ENCODE measurements around the gene CAAP1. TPM values are rescaled to one million over a fixed set of nuclear protein-coding genes. Genes with fewer than 3 reads are reported as not detected.

Gene CAAP1
- total RNA-seq, 1 experiment from 2014 or later = 12.5 TPM

- no TSS peak for BruUV-seq (replicated peaks)
- Mint-ChIP-seq H3K4me3 (ENCODE audit: low read depth, unreplicated experiment) (no peak overlapping the region), H3K36me3 (ENCODE audit: insufficient read depth, unreplicated experiment) (no peaks in the 10 kb centered on the region), H3K27ac (ENCODE audit: unreplicated experiment) (no peak overlapping the region), H3K27me3 (ENCODE audit: unreplicated experiment) (no peaks in the 10 kb centered on the region), H3K9me3 (ENCODE audit: low read depth, unreplicated experiment) (no peaks in the 10 kb centered on the region), H3K4me1 (ENCODE audit: low read depth, unreplicated experiment) (no peaks in the 10 kb centered on the region)
- intact Hi-C loops (cut with micrococcal nuclease; ENCODE audit: unreplicated experiment) = no loop called here
- DNase-seq = no peak
- TF ChIP-seq, protein P1, sequence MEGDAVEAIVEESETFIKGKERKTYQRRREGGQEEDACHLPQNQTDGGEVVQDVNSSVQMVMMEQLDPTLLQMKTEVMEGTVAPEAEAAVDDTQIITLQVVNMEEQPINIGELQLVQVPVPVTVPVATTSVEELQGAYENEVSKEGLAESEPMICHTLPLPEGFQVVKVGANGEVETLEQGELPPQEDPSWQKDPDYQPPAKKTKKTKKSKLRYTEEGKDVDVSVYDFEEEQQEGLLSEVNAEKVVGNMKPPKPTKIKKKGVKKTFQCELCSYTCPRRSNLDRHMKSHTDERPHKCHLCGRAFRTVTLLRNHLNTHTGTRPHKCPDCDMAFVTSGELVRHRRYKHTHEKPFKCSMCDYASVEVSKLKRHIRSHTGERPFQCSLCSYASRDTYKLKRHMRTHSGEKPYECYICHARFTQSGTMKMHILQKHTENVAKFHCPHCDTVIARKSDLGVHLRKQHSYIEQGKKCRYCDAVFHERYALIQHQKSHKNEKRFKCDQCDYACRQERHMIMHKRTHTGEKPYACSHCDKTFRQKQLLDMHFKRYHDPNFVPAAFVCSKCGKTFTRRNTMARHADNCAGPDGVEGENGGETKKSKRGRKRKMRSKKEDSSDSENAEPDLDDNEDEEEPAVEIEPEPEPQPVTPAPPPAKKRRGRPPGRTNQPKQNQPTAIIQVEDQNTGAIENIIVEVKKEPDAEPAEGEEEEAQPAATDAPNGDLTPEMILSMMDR (IDR thresholded peaks at IDR 0.05; ENCODE audit: unreplicated experiment) = no peak
- CTCF ChIA-PET = no interaction called here
Observed at GRCh38 chr9:26811106-26811505, 81.5 kb downstream of the CAAP1 start.

GRCh38 chr9:26809795-26810194 lies 82.8 kb downstream of the CAAP1 start:
- H3K9me3 Mint-ChIP-seq (ENCODE audit: low read depth, unreplicated experiment) = no peaks in the 10 kb centered on the region
- H3K27ac Mint-ChIP-seq (ENCODE audit: unreplicated experiment) = no peak overlapping the region
- DNase-seq = no peak
- H3K36me3 Mint-ChIP-seq (ENCODE audit: insufficient read depth, unreplicated experiment) = no peaks in the 10 kb centered on the region
- CTCF ChIA-PET = no interaction called here
- no peak overlapping the region for H3K4me3 Mint-ChIP-seq (ENCODE audit: low read depth, unreplicated experiment)
- no peaks in the 10 kb centered on the region for H3K4me1 Mint-ChIP-seq (ENCODE audit: low read depth, unreplicated experiment)
- TF ChIP-seq, protein P1 (IDR thresholded peaks at IDR 0.05; ENCODE audit: unreplicated experiment) = no peak
- intact Hi-C loops (cut with micrococcal nuclease; ENCODE audit: unreplicated experiment) = no loop called here
- no peaks in the 10 kb centered on the region for H3K27me3 Mint-ChIP-seq (ENCODE audit: unreplicated experiment)
- no TSS peak for BruUV-seq (replicated peaks)

DNA sequence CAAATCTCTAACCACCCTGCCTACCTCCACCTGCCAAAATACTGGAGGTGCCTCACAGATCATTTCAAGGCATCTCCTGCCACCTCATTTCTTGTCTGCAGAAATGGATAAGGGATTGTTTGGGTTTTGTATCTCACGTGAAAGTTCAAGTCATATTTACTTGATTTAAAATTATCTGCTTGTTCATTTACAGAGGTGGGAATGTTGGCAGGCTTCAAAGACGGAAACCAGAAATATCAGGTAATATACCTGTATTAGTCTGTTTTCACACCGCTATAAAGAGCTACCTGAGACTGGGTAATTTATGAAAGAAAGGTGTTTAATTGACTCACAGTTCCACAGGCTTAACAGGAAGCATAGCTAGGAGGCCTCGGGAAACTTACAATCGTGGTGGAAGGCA lies 85.4 kb downstream of the CAAP1 start:
- intact Hi-C loops (cut with micrococcal nuclease; ENCODE audit: unreplicated experiment) = no loop called here
- H3K4me1 Mint-ChIP-seq (ENCODE audit: low read depth, unreplicated experiment) = no peaks in the 10 kb centered on the region
- no peak for DNase-seq
- CTCF ChIA-PET = no interaction called here
- H3K36me3 Mint-ChIP-seq (ENCODE audit: insufficient read depth, unreplicated experiment) = no peaks in the 10 kb centered on the region
- no peaks in the 10 kb centered on the region for H3K9me3 Mint-ChIP-seq (ENCODE audit: low read depth, unreplicated experiment)
- H3K27me3 Mint-ChIP-seq (ENCODE audit: unreplicated experiment) = no peaks in the 10 kb centered on the region
- TF ChIP-seq, protein P1 (IDR thresholded peaks at IDR 0.05; ENCODE audit: unreplicated experiment) = no peak
- H3K27ac Mint-ChIP-seq (ENCODE audit: unreplicated experiment) = no peak overlapping the region
- no peak overlapping the region for H3K4me3 Mint-ChIP-seq (ENCODE audit: low read depth, unreplicated experiment)
- no TSS peak for BruUV-seq (replicated peaks)

GRCh38 chr9:26802921-26803320 lies 89.7 kb downstream of the CAAP1 start:
- Mint-ChIP-seq H3K36me3 (ENCODE audit: insufficient read depth, unreplicated experiment) (no peaks in the 10 kb centered on the region), H3K4me3 (ENCODE audit: low read depth, unreplicated experiment) (no peak overlapping the region), H3K4me1 (ENCODE audit: low read depth, unreplicated experiment) (no peaks in the 10 kb centered on the region), H3K27ac (ENCODE audit: unreplicated experiment) (no peak overlapping the region), H3K9me3 (ENCODE audit: low read depth, unreplicated experiment) (no peaks in the 10 kb centered on the region), H3K27me3 (ENCODE audit: unreplicated experiment) (no peaks in the 10 kb centered on the region)
- TF ChIP-seq, protein P1 (IDR thresholded peaks at IDR 0.05; ENCODE audit: unreplicated experiment) = no peak
- CTCF ChIA-PET = no interaction called here
- intact Hi-C loops (cut with micrococcal nuclease; ENCODE audit: unreplicated experiment) = no loop called here
- no TSS peak for BruUV-seq (replicated peaks)
- no peak for DNase-seq

- TF ChIP-seq, protein P1 (IDR thresholded peaks at IDR 0.05; ENCODE audit: unreplicated experiment) = no peak
- no TSS peak for BruUV-seq (replicated peaks)
- DNase-seq = no peak
- Mint-ChIP-seq H3K4me3 (ENCODE audit: low read depth, unreplicated experiment) (no peak overlapping the region), H3K27me3 (ENCODE audit: unreplicated experiment) (no peaks in the 10 kb centered on the region), H3K4me1 (ENCODE audit: low read depth, unreplicated experiment) (no peaks in the 10 kb centered on the region), H3K36me3 (ENCODE audit: insufficient read depth, unreplicated experiment) (no peaks in the 10 kb centered on the region), H3K9me3 (ENCODE audit: low read depth, unreplicated experiment) (no peaks in the 10 kb centered on the region), H3K27ac (ENCODE audit: unreplicated experiment) (no peak overlapping the region)
- CTCF ChIA-PET = no interaction called here
- intact Hi-C loops (cut with micrococcal nuclease; ENCODE audit: unreplicated experiment) = no loop called here
Observed at GRCh38 chr9:26801772-26802171, 90.8 kb downstream of the CAAP1 start.
